PC-9 (cell line): ENCODE data around the gene SLC44A1. TPM values are rescaled to one million over a fixed set of nuclear protein-coding genes. Genes with fewer than 3 reads are reported as not detected.

Experiments
- BruUV-seq: library from RNA; stranded (reverse); fragments of 400-500 nt; replicated peaks from 2 replicates; lab custom pipeline; 2021; lab: Mats Ljungman, UMichigan
- CTCF ChIA-PET: fragments of 300-600 bp; sonication (Branson Sonifier 250); formaldehyde crosslinking; loops from one replicate; lab custom pipeline; 2022; ENCODE audit warnings: antibody characterized with exemption; lab: Charles Lee
- POLR2A ChIA-PET: fragments of 300-600 bp; sonication (Branson Sonifier 250); formaldehyde crosslinking; loops from one replicate; lab custom pipeline; 2022; ENCODE audit warnings: antibody characterized with exemption; ENCODE audit not compliant: unreplicated experiment; lab: Charles Lee
- DNase-seq, 2 experiments: peaks; one replicate each; pipeline versions ENCODE4 v3.0.0 to v3.0.0-alpha.2; 2015 to 2022; ENCODE audit warnings: mixed read lengths in 1 of 2
- H2AFZ ChIP-seq: fragments of 200-600 bp; sonication (generic); 2 replicates; pipeline ENCODE4 v1.8.1; 2017; ENCODE audit warnings: antibody characterized with exemption
- H3F3A ChIP-seq: fragments of 200-600 bp; sonication (generic); 2 replicates; pipeline ENCODE4 v1.8.1; 2017; ENCODE audit warnings: antibody characterized with exemption, mild to moderate bottlenecking, low read depth; ENCODE audit not compliant: insufficient read depth
- H3K27ac ChIP-seq: fragments of 200-600 bp; sonication (generic); 2 replicates; pipeline ENCODE4 v1.6.1; 2016; ENCODE audit warnings: mixed run types
- H3K27me3 ChIP-seq: fragments of 200-600 bp; sonication (generic); 2 replicates; pipeline ENCODE4 v1.6.1; 2016; ENCODE audit warnings: low read depth, mixed run types; ENCODE audit not compliant: insufficient read depth
- H3K36me3 ChIP-seq: fragments of 200-600 bp; sonication (generic); 2 replicates; pipeline ENCODE4 v1.6.1; 2016; ENCODE audit warnings: low read depth, mixed run types
- H3K4me1 ChIP-seq: fragments of 200-600 bp; sonication (generic); replicated peaks from 2 replicates; pipeline ENCODE4 v1.6.1; 2016; ENCODE audit warnings: mixed run types; ENCODE audit not compliant: insufficient read depth
- H3K4me2 ChIP-seq: fragments of 200-600 bp; sonication (generic); 2 replicates; pipeline ENCODE4 v1.6.1; 2017; ENCODE audit warnings: mixed run types
- H3K4me3 ChIP-seq: fragments of 200-600 bp; sonication (generic); 2 replicates; pipeline ENCODE4 v1.6.1; 2016; ENCODE audit warnings: mixed run types
- H3K79me2 ChIP-seq: fragments of 200-600 bp; sonication (generic); 2 replicates; pipeline ENCODE4 v1.6.1; 2017; ENCODE audit warnings: low read depth, mixed run types
- H3K9me2 ChIP-seq: fragments of 200-600 bp; sonication (generic); 2 replicates; pipeline ENCODE4 v1.8.1; 2017; ENCODE audit warnings: mild to moderate bottlenecking; ENCODE audit not compliant: insufficient read depth
- H3K9me3 ChIP-seq: fragments of 200-600 bp; sonication (generic); 2 replicates; pipeline ENCODE4 v1.8.1; 2016; ENCODE audit warnings: low read depth; ENCODE audit not compliant: insufficient read depth
- H4K20me1 ChIP-seq: fragments of 200-600 bp; sonication (generic); 2 replicates; pipeline ENCODE4 v1.8.1; 2017; ENCODE audit not compliant: insufficient read depth
- CTCF ChIP-seq: fragments of 200-600 bp; sonication (generic); conservative IDR thresholded peaks from 2 replicates; pipeline ENCODE4 v1.6.1; 2017; ENCODE audit warnings: mixed run types, antibody characterized with exemption, mild to moderate bottlenecking, moderate library complexity
- EZH2 ChIP-seq: fragments of 200-600 bp; sonication (generic); IDR thresholded peaks from 2 replicates; pipeline ENCODE4 v1.8.0; 2017; ENCODE audit warnings: antibody characterized with exemption, low read depth
- intact Hi-C: fragments of 100-400 bp; cut with micrococcal nuclease; formaldehyde crosslinking; loops from one replicate; pipeline ENCODE4 v1.10.0; 2022; ENCODE audit not compliant: unreplicated experiment
- total RNA-seq: library from RNA; stranded (reverse); gene quantifications from 2 replicates; pipeline ENCODE4 v1.2.3, GENCODE V29; 2021

SLC44A1 gene
- total RNA-seq, 1 experiment from 2014 or later, result 95.2 TPM

- Histone ChIP-seq H3K4me2 (no peak overlapping the region), H3K79me2 (no peaks in the 10 kb centered on the region), H3K4me1 (no peaks in the 10 kb centered on the region), H3K36me3 (no peaks in the 10 kb centered on the region), H3K4me3 (no peak overlapping the region), H2AFZ (no peak overlapping the region), H3F3A (no peaks in the 10 kb centered on the region), H3K27ac (no peak overlapping the region), H3K9me3 (no peaks in the 10 kb centered on the region), H4K20me1 (no peaks in the 10 kb centered on the region), H3K27me3 (no peaks in the 10 kb centered on the region), H3K9me2 (no peaks in the 10 kb centered on the region)
- DNase-seq, result no peak
- intact Hi-C loops, result no loop called here
- TF ChIP-seq CTCF (no peak), EZH2 (no peak)
- ChIA-PET CTCF (no interaction called here), POLR2A (no interaction called here)
- no TSS peak for BruUV-seq
Observed at GRCh38 chr9:105360344-105360743, 115.9 kb downstream of the SLC44A1 start.

- CTCF ChIA-PET, result no interaction called here
- no peak for DNase-seq
- Histone ChIP-seq H3K4me2 (no peak overlapping the region), H3K79me2 (no peaks in the 10 kb centered on the region), H3K4me1 (no peaks in the 10 kb centered on the region), H3F3A (no peaks in the 10 kb centered on the region), H3K9me2 (no peaks in the 10 kb centered on the region), H3K36me3 (no peaks in the 10 kb centered on the region; the same call in 1 of the 2 replicates), H3K4me3 (no peak overlapping the region), H3K27me3 (no peaks in the 10 kb centered on the region), H2AFZ (no peak overlapping the region), H3K9me3 (no peaks in the 10 kb centered on the region), H3K27ac (no peak overlapping the region), H4K20me1 (no peaks in the 10 kb centered on the region)
- intact Hi-C loops, result no loop called here
- no TSS peak for BruUV-seq
- TF ChIP-seq EZH2 (no peak), CTCF (no peak)
- POLR2A ChIA-PET, result no interaction called here
Observed at GRCh38 chr9:105361873-105362272, 117.4 kb downstream of the SLC44A1 start.

GRCh38 chr9:105362470-105362869 is 118.0 kb downstream of the SLC44A1 start:
- H3K79me2 ChIP-seq, result no peaks in the 10 kb centered on the region
- H3K9me2 ChIP-seq, result no peaks in the 10 kb centered on the region
- no peaks in the 10 kb centered on the region; the same call in 1 of the 2 replicates for H3K36me3 ChIP-seq
- no peak overlapping the region for H3K4me3 ChIP-seq
- no peaks in the 10 kb centered on the region for H3K27me3 ChIP-seq
- no peaks in the 10 kb centered on the region for H3K4me1 ChIP-seq
- TF ChIP-seq CTCF, result no peak
- no peak for TF ChIP-seq EZH2
- no peak overlapping the region for H3K4me2 ChIP-seq
- no peak overlapping the region for H3K27ac ChIP-seq
- H3F3A ChIP-seq, result no peaks in the 10 kb centered on the region
- ChIA-PET CTCF (no interaction called here), POLR2A (no interaction called here)
- intact Hi-C loops, result no loop called here
- no peaks in the 10 kb centered on the region for H3K9me3 ChIP-seq
- no peak overlapping the region for H2AFZ ChIP-seq
- BruUV-seq, result no TSS peak
- no peak for DNase-seq
- H4K20me1 ChIP-seq, result no peaks in the 10 kb centered on the region
